GM12891 (cell line): ENCODE measurements around the gene PHF23.

Source experiments
- POLR2AphosphoS5 ChIP-seq: IDR thresholded peaks from 2 replicates; pipeline ENCODE4 v1.6.1; 2011; ENCODE audit warnings: low read depth, low read length, control low read depth
- POU2F2 ChIP-seq: IDR thresholded peaks from 2 replicates; pipeline ENCODE4 v1.6.1; 2011; ENCODE audit warnings: low read depth, mild to moderate bottlenecking, control low read depth, low read length, moderate library complexity

DNA sequence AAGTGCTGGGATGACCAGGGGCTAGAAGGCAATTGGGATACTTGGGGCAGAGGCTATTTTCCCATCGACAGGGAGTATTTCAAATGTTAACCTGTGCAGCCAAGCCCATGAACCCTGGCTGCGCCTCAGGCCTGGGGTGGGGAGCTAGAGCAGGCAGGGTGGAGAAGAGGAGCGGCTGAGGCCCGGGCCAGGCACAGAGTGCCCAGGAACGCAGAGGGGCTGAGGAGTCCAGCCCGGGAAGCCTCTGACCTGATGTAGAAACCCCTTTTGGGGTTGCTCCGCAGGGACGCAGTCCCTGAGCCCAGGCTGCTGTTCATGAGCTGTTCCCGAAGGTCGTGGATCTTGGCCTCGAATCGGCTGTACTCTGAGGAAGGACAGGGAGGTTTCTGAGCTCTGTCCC, 43.3 kb downstream of the PHF23 start:
- TF ChIP-seq POU2F2, result no peak
- no peak for TF ChIP-seq POLR2AphosphoS5
